Stimulated activated CD8-positive, alpha-beta memory T cell treated with anti-CD3 and anti-CD28 coated beads, Interleukin-15, amount 100 ng/mL, for 48 hours (primary cell): ENCODE measurements around the gene SPINK8.
A peak's percentile ranks its signal among the peaks of the same experiment; 100 is the strongest.
"Not testable (repeated sequence)": the region's sequence is repeated elsewhere in the genome, so short reads cannot be mapped to it uniquely, and the experiment has no call there.

ENCODE experiments used
- DNase-seq, 2 donors: peaks; one replicate each; pipeline ENCODE4 v3.0.0-alpha.2; 2020; ENCODE audit warnings: low read depth in 2 of 2

Gene SPINK8

DNA sequence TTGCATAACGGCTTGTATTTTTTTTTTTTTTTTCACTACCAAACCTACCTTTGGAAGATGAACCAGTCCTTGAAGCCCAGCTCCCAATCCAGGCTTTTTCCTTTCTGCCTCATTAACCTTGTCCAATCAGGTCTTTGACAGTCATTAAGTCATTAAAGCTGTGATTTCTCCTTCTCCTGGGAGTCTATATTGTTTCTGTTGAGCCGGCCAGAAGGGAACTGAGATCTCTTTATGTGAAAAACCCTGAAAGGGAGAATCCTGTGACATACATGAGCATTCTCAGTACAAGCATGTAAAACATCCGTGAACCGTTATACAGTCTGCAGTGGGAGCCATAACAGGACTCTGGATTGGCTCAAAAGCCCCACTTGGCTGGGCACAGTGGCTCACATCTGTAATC lies 52.6 kb downstream of the SPINK8 start:
- DNase-seq = no peak

DNA sequence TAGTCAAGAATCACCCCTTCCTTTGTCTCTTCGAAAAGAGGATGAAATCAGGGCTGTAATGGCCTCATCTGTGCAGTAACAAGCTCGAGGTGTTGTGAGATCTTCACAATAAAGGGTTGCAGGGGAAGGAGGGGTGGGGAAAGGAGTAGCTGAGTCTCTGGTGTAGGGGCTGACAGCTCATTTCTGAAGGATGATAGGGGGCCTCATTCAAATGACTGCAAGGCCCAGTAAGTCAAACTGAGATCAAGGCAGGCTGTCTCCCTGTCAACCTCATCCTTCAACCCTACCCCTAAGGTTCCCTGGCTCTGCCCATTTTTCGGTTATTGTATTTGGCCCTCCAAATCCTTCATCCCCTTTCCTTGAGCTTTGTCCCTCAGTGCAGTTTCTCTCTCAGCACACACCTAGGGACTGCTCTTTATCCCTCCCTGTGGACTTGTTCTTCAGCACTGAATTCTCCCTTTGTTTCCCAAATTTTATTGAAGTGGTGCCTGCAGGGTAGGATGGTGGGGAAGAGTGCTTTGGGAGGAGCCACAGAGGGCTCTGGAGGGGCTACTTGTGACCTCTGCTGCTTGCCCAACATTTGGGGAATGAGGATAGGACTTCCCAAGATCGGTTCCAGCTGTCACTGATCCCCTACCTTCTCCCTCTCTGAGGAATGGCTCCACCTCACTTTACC lies 54.4 kb downstream of the SPINK8 start:
- DNase-seq = no peak

DNA sequence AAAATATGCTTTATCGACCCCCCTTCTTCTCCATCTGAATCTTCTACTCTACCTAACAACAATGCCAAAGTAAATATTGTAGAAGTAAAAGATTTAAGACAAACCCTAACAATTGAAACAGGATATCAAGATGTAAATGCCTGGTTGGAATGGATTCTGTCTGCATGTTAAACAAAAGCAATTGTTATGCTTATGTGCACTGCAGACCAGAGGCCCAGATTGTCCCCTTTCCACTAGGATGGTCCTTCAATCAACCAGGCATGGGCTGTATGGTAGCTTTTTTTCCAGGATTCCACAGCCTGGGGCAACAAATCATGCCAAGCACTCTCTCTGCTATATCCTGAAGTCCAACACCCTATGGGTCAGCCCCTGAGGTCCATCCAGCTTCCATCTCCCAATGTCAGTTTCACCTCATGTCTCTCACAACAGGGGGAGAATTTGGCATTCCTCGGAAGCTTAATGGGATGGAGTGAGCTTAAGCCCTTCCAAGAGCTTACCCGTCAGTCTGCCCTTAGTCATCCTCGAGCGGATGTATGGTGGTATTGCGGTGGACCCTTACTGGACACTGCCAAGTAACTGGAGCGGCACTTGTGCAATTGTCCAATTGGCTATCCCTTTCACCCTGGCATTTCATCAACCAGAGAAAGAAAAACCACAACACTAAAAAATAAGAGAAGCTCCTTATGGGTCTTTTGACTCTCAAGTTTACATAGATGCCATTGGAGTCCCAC lies 56.4 kb downstream of the SPINK8 start:
- no peak for DNase-seq

DNA sequence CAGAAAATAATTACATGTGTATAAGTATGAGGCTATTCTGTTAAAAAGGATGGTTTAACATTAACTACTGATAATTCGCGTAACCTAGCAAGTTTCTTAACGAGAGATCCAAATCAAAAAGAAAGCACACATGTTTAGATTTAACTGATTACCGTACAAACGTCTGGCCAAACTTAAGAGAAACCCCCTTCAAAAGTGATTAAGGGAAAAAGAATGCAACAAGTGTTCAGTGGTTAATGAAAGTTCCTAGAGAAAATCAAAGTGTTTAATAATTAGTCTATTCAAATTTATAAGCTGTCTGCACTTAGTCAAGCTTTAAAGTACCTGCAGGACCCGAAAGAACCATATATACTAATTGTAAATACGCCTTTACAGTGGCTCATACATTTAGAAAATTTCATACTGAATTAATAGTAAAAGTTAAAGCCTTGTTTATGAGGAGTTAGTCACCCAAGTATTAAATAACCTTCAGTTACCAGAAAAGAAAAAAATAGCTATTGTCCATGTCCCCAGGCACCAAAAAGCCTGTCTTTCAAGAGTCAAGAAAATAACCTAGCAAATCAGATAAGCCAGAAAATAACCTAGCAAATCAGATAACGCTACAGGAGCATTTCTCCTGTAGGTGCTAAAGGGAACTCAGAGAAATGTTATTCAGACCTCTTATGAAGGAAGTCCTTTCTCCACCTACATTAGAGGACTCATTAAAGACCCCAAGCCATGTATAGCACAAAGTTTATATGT lies 58.0 kb downstream of the SPINK8 start:
- DNase-seq = no peak

DNA sequence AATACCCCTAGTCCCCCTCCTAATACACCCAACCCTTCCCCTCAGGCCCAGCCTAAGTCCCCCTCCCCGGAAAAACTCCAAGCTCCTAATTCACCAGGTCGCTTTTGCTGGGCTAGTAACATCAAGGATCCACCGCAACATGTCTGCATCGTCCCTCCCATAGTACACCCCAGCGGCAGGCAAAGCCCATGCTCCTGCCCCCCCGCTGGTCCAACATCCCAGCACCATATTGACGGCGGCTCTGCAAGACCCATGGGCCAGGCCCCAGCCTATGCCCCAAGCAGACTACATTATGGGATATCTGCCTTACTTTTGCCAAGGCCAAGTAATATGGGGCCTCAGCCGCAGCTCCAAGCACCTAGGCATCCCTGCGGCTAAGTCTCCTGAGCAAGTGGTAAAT lies 59.0 kb downstream of the SPINK8 start:
- DNase-seq = no peak

DNA sequence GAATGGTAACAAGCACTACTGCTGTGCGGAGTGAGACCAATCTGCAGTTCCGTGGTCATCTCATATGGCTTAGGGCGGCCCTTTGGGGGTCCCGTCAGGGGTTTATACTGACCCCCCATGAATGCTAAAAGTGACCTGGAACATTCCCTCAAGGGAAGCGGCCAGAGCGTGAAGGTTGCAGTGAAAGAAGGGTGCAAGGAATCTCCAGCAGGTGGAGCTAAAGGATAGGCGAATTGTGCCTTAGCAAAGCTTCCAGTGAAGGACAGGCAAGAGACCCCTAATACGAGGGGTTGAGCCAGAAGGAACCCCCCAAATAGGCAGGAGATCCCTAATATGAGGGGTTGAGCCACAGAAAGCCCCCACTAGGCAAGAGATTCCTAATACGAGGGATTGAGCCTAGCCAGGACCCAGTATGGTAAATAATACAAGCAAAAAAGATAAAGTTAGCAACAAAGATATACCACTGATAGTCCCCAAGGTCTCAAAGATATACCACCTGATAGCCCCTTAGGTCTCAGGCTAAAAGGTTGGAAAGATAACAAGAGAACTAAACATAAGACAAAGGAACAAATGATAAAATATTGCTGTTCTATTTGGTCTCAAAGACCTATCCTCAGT lies 59.8 kb downstream of the SPINK8 start:
- peak in 1 of 2 donors; percentile 11 for DNase-seq

DNA sequence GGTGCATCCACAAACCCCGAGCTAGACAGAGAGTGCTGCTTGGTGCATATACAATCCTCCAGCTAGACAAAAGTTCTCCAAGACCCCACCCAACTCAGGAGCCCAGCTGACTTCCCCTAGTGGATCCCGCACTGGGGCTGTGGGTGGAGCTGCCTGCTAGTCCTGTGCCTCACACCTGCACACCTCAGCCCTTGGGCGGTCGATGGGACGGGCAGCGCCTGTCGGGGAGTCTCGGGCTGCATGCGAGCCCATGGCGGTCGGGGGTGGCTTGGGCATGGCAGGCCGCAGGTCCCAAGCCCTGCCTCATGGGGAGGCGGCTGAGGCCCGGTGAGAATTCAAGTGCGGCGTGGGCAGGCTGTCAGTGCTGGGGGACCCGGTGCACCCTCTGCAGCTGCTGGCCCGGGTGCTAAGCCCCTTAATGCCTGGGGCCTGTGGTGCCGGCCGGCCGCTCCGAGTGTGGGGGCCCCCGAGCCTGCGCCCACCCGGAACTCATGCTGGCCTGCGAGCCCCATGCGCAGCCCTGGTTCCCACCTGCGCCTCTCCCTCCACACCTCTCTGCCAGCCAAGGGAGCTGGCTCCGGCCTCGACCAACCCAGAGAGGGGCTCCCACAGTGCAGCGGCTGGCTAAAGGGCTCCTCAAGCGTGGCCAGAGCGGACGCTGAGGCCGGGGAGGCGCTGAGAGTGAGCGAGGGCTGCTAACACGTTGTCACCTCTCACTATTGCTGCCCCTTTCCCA lies 61.5 kb downstream of the SPINK8 start:
- no peak for DNase-seq

DNA sequence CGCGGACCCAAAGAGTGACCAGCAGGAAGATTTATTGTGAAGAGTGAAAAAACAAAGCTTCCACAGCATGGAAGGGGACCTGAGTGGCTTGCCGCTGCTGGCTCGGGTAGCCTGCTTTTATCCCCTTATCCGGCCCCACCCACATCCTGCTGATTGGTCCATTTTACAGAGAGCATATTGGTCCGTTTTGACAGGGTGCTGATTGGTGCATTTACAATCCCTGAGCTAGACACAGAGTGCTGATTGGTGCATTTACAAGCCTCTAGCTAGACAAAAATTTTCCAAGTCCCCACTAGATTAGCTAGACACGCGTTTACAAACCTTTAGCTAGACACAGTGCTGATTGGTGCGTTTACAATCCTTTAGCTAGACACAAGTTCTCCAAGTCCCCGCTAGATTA lies 62.2 kb downstream of the SPINK8 start:
- DNase-seq = not testable (repeated sequence)

DNA sequence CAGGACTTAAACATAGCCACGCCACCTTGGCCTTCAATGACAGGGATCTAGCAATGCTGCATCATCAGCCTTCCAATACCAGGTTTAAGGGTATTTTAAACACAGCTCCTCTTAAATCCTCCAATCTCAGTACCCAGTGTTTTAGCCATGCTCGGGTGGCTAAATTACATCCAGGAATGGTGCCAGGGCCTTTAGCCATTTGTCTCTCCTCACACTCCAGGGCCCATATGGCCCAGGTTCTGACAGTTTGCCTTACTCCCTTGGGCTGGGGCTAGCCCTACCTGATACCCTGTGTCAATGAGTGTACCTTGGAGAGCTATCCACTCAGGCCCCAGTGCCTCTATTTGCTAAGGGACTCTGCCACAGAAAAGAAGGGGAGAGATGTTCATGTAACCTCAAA lies 63.2 kb downstream of the SPINK8 start:
- DNase-seq = no peak

DNA sequence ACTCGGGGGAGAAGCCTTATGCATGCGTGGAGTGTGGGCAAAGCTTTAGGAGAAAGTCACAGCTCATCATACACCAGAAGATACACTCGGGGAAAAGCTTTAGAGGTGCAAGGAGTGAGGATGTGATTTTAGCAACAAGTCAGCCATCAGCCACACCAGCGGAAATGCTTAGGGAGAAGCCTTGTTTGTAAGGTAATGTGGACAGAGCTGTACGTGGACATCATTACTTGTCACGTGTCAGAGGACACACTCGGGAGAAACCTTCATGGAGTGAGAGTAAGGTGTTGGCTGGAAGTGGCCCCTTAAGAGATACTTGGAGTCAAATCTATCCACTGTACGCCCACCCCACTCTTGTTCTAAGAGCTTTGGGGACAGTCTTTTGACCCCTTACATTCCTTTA lies 63.9 kb downstream of the SPINK8 start:
- DNase-seq = no peak

DNA sequence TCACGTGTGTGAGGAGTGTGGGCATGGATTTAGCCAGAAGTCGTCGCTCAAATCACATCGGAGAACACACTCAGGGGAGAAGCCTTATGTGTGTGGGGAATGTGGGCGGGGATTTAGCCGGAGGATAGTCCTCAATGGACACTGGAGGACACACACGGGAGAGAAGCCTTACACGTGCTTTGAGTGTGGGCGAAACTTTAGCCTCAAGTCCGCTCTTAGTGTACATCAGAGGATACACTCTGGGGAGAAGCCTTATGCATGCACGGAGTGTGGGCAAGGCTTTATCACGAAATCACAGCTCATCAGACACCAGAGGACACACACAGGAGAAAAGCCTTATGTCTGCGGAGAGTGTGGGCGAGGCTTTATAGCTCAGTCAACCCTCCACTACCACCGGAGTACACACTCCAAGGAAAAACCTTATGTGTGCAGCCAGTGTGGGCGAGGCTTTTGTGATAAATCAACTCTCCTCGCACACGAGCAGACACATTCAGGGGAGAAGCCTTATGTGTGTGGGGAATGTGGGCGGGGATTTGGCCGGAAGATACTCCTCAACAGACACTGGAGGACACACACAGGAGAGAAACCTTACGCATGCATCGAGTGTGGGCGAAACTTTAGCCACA lies 64.4 kb downstream of the SPINK8 start:
- peak; percentile 54 to 69 for DNase-seq

DNA sequence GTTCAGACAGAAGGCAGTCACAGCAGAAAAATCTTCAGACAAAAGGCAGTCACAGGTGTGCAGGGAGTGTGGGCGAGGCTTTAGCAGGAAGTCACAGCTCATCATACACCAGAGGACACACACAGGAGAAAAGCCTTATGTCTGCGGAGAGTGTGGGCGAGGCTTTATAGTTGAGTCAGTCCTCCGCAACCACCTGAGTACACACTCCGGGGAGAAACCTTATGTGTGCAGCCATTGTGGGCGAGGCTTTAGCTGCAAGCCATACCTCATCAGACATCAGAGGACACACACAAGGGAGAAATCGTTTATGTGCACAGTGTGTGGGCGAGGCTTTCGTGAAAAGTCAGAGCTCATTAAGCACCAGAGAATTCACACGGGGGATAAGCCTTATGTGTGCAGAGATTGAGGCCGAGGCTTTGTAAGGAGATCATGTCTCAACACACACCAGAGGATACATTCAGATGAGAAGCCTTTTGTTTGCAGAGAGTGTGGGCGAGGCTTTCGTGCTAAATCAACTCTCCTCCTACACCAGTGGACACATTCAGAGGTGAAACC lies 65.0 kb downstream of the SPINK8 start:
- DNase-seq = peak; percentile 78 to 86

DNA sequence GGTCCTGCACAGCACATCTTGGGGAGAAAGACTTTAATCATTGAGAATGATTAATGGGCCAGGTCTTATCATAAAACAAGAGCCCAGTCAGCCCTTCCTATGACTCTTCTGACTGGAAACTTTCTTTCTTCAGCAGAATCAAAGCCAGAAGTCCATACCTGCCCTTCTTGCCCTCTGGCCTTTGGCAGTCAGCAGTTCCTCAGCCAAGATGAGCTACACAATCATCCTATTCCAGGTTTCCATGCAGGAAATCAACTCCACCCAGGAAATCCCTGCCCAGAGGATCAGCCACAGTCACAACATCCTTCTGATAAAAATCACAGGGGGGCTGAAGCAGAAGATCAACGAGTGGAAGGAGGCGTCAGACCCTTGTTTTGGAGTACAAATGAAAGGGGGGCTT lies 65.7 kb downstream of the SPINK8 start:
- DNase-seq = no peak

DNA sequence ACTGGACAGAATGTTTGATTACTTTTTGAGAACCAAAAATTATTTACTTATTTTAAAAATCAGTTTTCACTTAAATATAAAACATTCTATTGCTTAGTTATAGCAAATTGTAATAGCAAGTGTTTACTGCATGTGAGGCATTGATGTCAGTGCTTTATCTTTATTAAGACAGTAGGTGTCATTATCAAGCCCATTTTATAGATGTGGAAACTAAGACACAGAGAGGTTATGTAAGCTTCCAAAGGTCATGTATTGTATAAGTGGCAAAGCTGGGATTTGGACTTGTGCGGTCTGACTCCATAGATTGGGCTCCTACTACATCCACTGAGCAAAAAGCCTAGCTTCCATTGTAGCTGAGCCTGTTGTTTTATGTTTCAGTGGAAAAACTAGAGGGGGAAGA lies 74.9 kb downstream of the SPINK8 start:
- DNase-seq = no peak
